UCSD-AML1 (cell line): Measurements from ENCODE around the gene LCE1C.

Experiments used
- DNase-seq: peaks from one replicate; lab custom pipeline; 2025; ENCODE audit not compliant: unreplicated experiment; lab: John Stamatoyannopoulos, UW

LCE1C gene

GRCh38 chr1:152760551-152761190 is 45.8 kb downstream of the LCE1C start:
- no peak for DNase-seq

DNA sequence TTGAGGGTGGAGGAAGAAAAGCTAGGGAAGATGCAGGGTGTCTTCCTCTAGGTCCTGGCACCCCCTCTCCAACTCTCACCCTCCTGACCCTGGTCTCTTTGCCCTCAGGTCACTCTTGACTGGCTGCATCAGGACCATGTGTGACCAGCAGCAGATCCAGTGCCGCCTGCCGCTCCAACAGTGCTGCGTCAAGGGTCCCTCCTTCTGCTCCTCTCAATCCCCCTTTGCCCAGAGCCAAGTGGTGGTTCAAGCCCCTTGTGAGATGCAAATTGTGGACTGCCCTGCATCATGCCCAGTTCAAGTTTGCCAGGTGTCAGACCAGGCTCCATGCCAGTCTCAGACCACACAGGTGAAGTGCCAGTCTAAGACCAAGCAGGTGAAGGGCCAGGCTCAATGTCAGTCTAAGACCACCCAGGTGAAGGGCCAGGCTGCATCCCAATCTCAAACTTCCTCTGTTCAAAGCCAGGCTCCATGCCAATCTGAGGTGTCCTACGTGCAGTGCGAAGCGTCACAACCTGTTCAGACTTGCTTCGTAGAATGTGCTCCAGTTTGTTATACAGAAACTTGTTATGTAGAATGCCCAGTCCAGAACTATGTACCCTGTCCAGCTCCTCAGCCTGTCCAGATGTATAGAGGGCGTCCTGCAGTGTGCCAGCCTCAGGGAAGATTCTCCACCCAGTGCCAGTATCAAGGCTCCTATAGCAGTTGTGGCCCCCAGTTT is 46.8 kb downstream of the LCE1C start:
- DNase-seq, result no peak

DNA sequence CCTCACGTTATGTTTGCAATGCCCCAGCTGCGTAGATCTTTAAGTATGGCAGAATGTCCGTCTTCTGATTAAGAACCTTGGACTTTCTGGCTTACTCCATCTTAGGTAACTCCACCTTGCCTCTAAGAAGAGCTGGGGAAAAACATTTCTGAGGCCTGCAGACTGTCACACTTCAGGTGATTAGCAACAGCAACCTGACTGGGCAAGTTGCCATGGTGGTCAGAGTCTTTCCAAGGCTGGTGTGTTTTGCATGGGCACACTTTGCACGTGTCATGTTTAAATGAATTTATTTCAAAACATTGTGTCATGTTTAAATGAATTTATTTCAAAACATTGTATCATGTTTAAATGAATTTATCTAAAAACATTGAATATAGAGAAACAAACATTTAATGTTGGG is 47.8 kb downstream of the LCE1C start:
- DNase-seq, result no peak

GRCh38 chr1:152757747-152758146 is 48.7 kb downstream of the LCE1C start, which contains the start of gene KPRP:
Gene KPRP (plus strand): TSS chr1:152758025. CDS start chr1:152759589, 1,564 bp downstream.
- DNase-seq, result no peak

GRCh38 chr1:152756872-152757271 is 49.6 kb downstream of the LCE1C start:
- no peak for DNase-seq
